ENCODE measurements around the gene GEMIN5.

GEMIN5 gene

GRCh38 chr5:154865466-154866184 lies 72.4 kb downstream of the GEMIN5 start:
- Histone ChIP-seq H3K9ac (ENCODE audit: low read length) (no peak overlapping the region), H4K5ac (ENCODE audit: low read length) (no peak overlapping the region), H3K18ac (ENCODE audit: low read length) (no peak overlapping the region), H2BK120ac (ENCODE audit: low read depth, low read length) (no peak overlapping the region), H3K79me1 (ENCODE audit: low read length) (peaks cover 4% of the 10 kb centered on the region), H3K4me1 (ENCODE audit: control insufficient read depth, low read depth, low read length) (no peaks in the 10 kb centered on the region), H3K4me2 (ENCODE audit: low read length) (no peak overlapping the region), H3K27ac (ENCODE audit: low read depth, low read length) (no peak overlapping the region), H2AK5ac (ENCODE audit: low read length) (no peak overlapping the region), H3K27me3 (ENCODE audit: insufficient read depth, low read length, poor library complexity) (no peaks in the 10 kb centered on the region), H3K56ac (ENCODE audit: low read length) (no peak overlapping the region), H3K4me3 (ENCODE audit: low read length) (no peak overlapping the region), H4K8ac (ENCODE audit: low read depth, low read length) (no peak overlapping the region), H3K36me3 (ENCODE audit: control insufficient read depth, insufficient read depth, low read length) (peaks cover 3% of the 10 kb centered on the region), H3K23ac (ENCODE audit: low read length) (no peak overlapping the region), H3K79me2 (ENCODE audit: control insufficient read depth, insufficient read depth, low read length) (peaks cover 25% of the 10 kb centered on the region), H2BK15ac (replicated peaks; ENCODE audit: low read depth) (no peak overlapping the region), H3K4ac (ENCODE audit: low read depth, low read length) (no peak overlapping the region), H2BK5ac (ENCODE audit: low read length) (no peak overlapping the region)
- no peak for DNase-seq
- WGBS (ENCODE audit: extremely low coverage, insufficient coverage, low lambda C conversion rate): no CpG with 5 or more reads among the region's 5 CpGs

GRCh38 chr5:154863291-154864080 lies 74.5 kb downstream of the GEMIN5 start:
- Histone ChIP-seq H4K8ac (ENCODE audit: low read depth, low read length) (no peak overlapping the region), H3K79me2 (ENCODE audit: control insufficient read depth, insufficient read depth, low read length) (peaks cover 44% of the 10 kb centered on the region), H4K5ac (ENCODE audit: low read length) (no peak overlapping the region), H3K23ac (ENCODE audit: low read length) (no peak overlapping the region), H3K4me1 (ENCODE audit: control insufficient read depth, low read depth, low read length) (peaks cover 2% of the 10 kb centered on the region), H3K56ac (ENCODE audit: low read length) (no peak overlapping the region), H3K4me3 (ENCODE audit: low read length) (no peak overlapping the region), H3K79me1 (ENCODE audit: low read length) (peaks cover 9% of the 10 kb centered on the region), H2BK5ac (ENCODE audit: low read length) (no peak overlapping the region), H2BK120ac (ENCODE audit: low read depth, low read length) (no peak overlapping the region), H3K27ac (ENCODE audit: low read depth, low read length) (no peak overlapping the region), H3K9ac (ENCODE audit: low read length) (no peak overlapping the region), H3K18ac (ENCODE audit: low read length) (no peak overlapping the region), H3K27me3 (ENCODE audit: insufficient read depth, low read length, poor library complexity) (no peaks in the 10 kb centered on the region), H3K4ac (ENCODE audit: low read depth, low read length) (no peak overlapping the region), H2BK15ac (replicated peaks; ENCODE audit: low read depth) (no peak overlapping the region), H2AK5ac (ENCODE audit: low read length) (no peak overlapping the region), H3K36me3 (ENCODE audit: control insufficient read depth, insufficient read depth, low read length) (peaks cover 2% of the 10 kb centered on the region), H3K4me2 (ENCODE audit: low read length) (no peak overlapping the region)
- DNase-seq: no peak
- WGBS (ENCODE audit: extremely low coverage, insufficient coverage, low lambda C conversion rate): 100% methylated on average over 1 of the region's 7 CpGs

- Histone ChIP-seq H3K79me2 (ENCODE audit: control insufficient read depth, insufficient read depth, low read length) (peaks cover 44% of the 10 kb centered on the region), H2BK5ac (ENCODE audit: low read length) (no peak overlapping the region), H4K8ac (ENCODE audit: low read depth, low read length) (no peak overlapping the region), H3K79me1 (ENCODE audit: low read length) (peaks cover 9% of the 10 kb centered on the region), H3K36me3 (ENCODE audit: control insufficient read depth, insufficient read depth, low read length) (peaks cover 2% of the 10 kb centered on the region), H2BK15ac (replicated peaks; ENCODE audit: low read depth) (no peak overlapping the region), H3K27me3 (ENCODE audit: insufficient read depth, low read length, poor library complexity) (no peaks in the 10 kb centered on the region), H3K18ac (ENCODE audit: low read length) (no peak overlapping the region), H3K56ac (ENCODE audit: low read length) (no peak overlapping the region), H2BK120ac (ENCODE audit: low read depth, low read length) (no peak overlapping the region), H3K27ac (ENCODE audit: low read depth, low read length) (no peak overlapping the region), H2AK5ac (ENCODE audit: low read length) (no peak overlapping the region), H3K4me2 (ENCODE audit: low read length) (no peak overlapping the region), H3K4me1 (ENCODE audit: control insufficient read depth, low read depth, low read length) (peaks cover 2% of the 10 kb centered on the region), H4K5ac (ENCODE audit: low read length) (no peak overlapping the region), H3K4ac (ENCODE audit: low read depth, low read length) (no peak overlapping the region), H3K9ac (ENCODE audit: low read length) (no peak overlapping the region), H3K4me3 (ENCODE audit: low read length) (no peak overlapping the region), H3K23ac (ENCODE audit: low read length) (no peak overlapping the region)
- no peak for DNase-seq
- WGBS (ENCODE audit: extremely low coverage, insufficient coverage, low lambda C conversion rate): no CpG with 5 or more reads among the region's 2 CpGs
Measured at GRCh38 chr5:154862766-154863165, 75.2 kb downstream of the GEMIN5 start.

- peaks cover 3% of the 10 kb centered on the region for H3K4me1 ChIP-seq (ENCODE audit: control insufficient read depth, low read depth, low read length)
- peaks cover 2% of the 10 kb centered on the region for H3K36me3 ChIP-seq (ENCODE audit: control insufficient read depth, insufficient read depth, low read length)
- H3K56ac ChIP-seq (ENCODE audit: low read length): no peak overlapping the region
- H2BK15ac ChIP-seq (replicated peaks; ENCODE audit: low read depth): no peak overlapping the region
- peaks cover 44% of the 10 kb centered on the region for H3K79me2 ChIP-seq (ENCODE audit: control insufficient read depth, insufficient read depth, low read length)
- no peak overlapping the region for H3K23ac ChIP-seq (ENCODE audit: low read length)
- peaks cover 9% of the 10 kb centered on the region for H3K79me1 ChIP-seq (ENCODE audit: low read length)
- no peak overlapping the region for H2BK120ac ChIP-seq (ENCODE audit: low read depth, low read length)
- no peak overlapping the region for H2AK5ac ChIP-seq (ENCODE audit: low read length)
- H4K5ac ChIP-seq (ENCODE audit: low read length): no peak overlapping the region
- DNase-seq: no peak
- no peak overlapping the region for H3K4me2 ChIP-seq (ENCODE audit: low read length)
- no peak overlapping the region for H2BK5ac ChIP-seq (ENCODE audit: low read length)
- H3K9ac ChIP-seq (ENCODE audit: low read length): no peak overlapping the region
- no peak overlapping the region for H3K4me3 ChIP-seq (ENCODE audit: low read length)
- no peak overlapping the region for H3K18ac ChIP-seq (ENCODE audit: low read length)
- no peak overlapping the region for H3K4ac ChIP-seq (ENCODE audit: low read depth, low read length)
- no CpG with 5 or more reads among the region's 8 CpGs for WGBS (ENCODE audit: extremely low coverage, insufficient coverage, low lambda C conversion rate)
- H3K27me3 ChIP-seq (ENCODE audit: insufficient read depth, low read length, poor library complexity): no peaks in the 10 kb centered on the region
- no peak overlapping the region for H4K8ac ChIP-seq (ENCODE audit: low read depth, low read length)
- no peak overlapping the region for H3K27ac ChIP-seq (ENCODE audit: low read depth, low read length)
Measured at GRCh38 chr5:154861946-154862345, 76.1 kb downstream of the GEMIN5 start.

- no CpG with 5 or more reads among the region's 4 CpGs for WGBS (ENCODE audit: extremely low coverage, insufficient coverage, low lambda C conversion rate)
- Histone ChIP-seq H3K79me1 (ENCODE audit: low read length) (peaks cover 9% of the 10 kb centered on the region), H3K36me3 (ENCODE audit: control insufficient read depth, insufficient read depth, low read length) (peaks cover 2% of the 10 kb centered on the region), H2BK120ac (ENCODE audit: low read depth, low read length) (no peak overlapping the region), H3K27me3 (ENCODE audit: insufficient read depth, low read length, poor library complexity) (no peaks in the 10 kb centered on the region), H3K4ac (ENCODE audit: low read depth, low read length) (no peak overlapping the region), H3K79me2 (ENCODE audit: control insufficient read depth, insufficient read depth, low read length) (peaks cover 44% of the 10 kb centered on the region), H3K18ac (ENCODE audit: low read length) (no peak overlapping the region), H4K8ac (ENCODE audit: low read depth, low read length) (no peak overlapping the region), H4K5ac (ENCODE audit: low read length) (no peak overlapping the region), H3K23ac (ENCODE audit: low read length) (no peak overlapping the region), H2BK15ac (replicated peaks; ENCODE audit: low read depth) (no peak overlapping the region), H3K4me3 (ENCODE audit: low read length) (no peak overlapping the region), H3K27ac (ENCODE audit: low read depth, low read length) (no peak overlapping the region), H3K9ac (ENCODE audit: low read length) (peak overlapping the region; percentile 92), H3K56ac (ENCODE audit: low read length) (peak overlapping the region; percentile 19), H3K4me1 (ENCODE audit: control insufficient read depth, low read depth, low read length) (peaks cover 4% of the 10 kb centered on the region), H2AK5ac (ENCODE audit: low read length) (no peak overlapping the region), H2BK5ac (ENCODE audit: low read length) (no peak overlapping the region), H3K4me2 (ENCODE audit: low read length) (no peak overlapping the region)
- DNase-seq: no peak
Measured at GRCh38 chr5:154860765-154861164, 77.2 kb downstream of the GEMIN5 start.

Data from mesendoderm (in vitro differentiated cells).